Immature natural killer cell (primary cell): ENCODE measurements around the gene CST4. TPM values are rescaled to one million over a fixed set of nuclear protein-coding genes. Genes with fewer than 3 reads are reported as not detected.
"Not testable (repeated sequence)": the region's sequence is repeated elsewhere in the genome, so short reads cannot be mapped to it uniquely, and the experiment has no call there.

ENCODE experiments used
- DNase-seq, 3 donors: peaks; one replicate each; pipeline ENCODE4 v3.0.0; 2022; ENCODE audit warnings: mixed read lengths in 1 of 3
- H3K27ac Mint-ChIP-seq, 6 donors: one replicate each; pipeline ENCODE4 v1.8.0; 2020; ENCODE audit warnings: mixed read lengths in 6 of 6, mild to moderate bottlenecking in 5 of 6, inconsistent platforms in 4 of 6, moderate library complexity in 3 of 6
- H3K27me3 Mint-ChIP-seq, 3 donors: one replicate each; pipeline ENCODE4 v1.8.0; 2020 to 2021; ENCODE audit warnings: low read depth in 3 of 3, mild to moderate bottlenecking in 3 of 3, mixed read lengths in 3 of 3, moderate library complexity in 3 of 3, inconsistent platforms in 1 of 3
- H3K36me3 Mint-ChIP-seq, 3 donors: one replicate each; pipeline ENCODE4 v1.8.0; 2020; ENCODE audit warnings: mixed read lengths in 3 of 3, inconsistent platforms in 2 of 3, mild to moderate bottlenecking in 2 of 3
- H3K4me1 Mint-ChIP-seq, 2 donors: one replicate each; pipeline ENCODE4 v1.8.0; 2020; ENCODE audit warnings: inconsistent platforms in 2 of 2, mild to moderate bottlenecking in 2 of 2, mixed read lengths in 2 of 2, moderate library complexity in 1 of 2
- H3K4me3 Mint-ChIP-seq, 5 donors: one replicate each; pipeline ENCODE4 v1.8.0; 2020; ENCODE audit warnings: mild to moderate bottlenecking in 5 of 5, mixed read lengths in 5 of 5, inconsistent platforms in 3 of 5, moderate library complexity in 3 of 5
- H3K9me3 Mint-ChIP-seq, 6 donors: one replicate each; pipeline ENCODE4 v1.8.0; 2020; ENCODE audit warnings: mild to moderate bottlenecking in 6 of 6, mixed read lengths in 6 of 6, inconsistent platforms in 4 of 6, moderate library complexity in 3 of 6
- polyA plus RNA-seq, 3 donors: library from polyadenylated mRNA; unstranded; fragments of 300-500 nt; fragmentation: Illumina TruSeq; gene quantifications; one replicate each; pipeline ENCODE4 v1.2.3, GENCODE V29; 2021

CST4 gene
- polyA plus RNA-seq, 3 donors from 2014 or later, result not detected

DNA sequence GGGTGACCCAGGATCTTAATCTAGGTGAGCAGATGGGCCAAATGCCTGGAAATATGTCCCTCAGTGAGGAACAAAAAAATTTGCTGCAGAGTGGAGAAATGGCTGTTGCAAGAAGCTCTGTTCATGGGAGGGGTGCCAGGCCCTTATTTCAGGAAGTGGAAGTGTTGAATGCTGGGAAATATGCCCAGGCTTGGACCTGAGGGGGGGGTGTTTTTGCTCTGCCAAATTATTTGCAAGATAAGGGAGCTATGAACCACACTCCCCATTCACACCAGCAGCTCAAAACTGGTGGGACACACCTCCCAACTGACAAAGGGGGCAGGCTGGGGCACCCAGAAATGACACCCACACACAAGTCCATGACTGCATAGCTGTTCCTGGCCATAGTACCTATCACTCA is 8.7 kb downstream of the CST4 start:
- no peaks in the 10 kb centered on the region for H3K36me3 Mint-ChIP-seq

DNA sequence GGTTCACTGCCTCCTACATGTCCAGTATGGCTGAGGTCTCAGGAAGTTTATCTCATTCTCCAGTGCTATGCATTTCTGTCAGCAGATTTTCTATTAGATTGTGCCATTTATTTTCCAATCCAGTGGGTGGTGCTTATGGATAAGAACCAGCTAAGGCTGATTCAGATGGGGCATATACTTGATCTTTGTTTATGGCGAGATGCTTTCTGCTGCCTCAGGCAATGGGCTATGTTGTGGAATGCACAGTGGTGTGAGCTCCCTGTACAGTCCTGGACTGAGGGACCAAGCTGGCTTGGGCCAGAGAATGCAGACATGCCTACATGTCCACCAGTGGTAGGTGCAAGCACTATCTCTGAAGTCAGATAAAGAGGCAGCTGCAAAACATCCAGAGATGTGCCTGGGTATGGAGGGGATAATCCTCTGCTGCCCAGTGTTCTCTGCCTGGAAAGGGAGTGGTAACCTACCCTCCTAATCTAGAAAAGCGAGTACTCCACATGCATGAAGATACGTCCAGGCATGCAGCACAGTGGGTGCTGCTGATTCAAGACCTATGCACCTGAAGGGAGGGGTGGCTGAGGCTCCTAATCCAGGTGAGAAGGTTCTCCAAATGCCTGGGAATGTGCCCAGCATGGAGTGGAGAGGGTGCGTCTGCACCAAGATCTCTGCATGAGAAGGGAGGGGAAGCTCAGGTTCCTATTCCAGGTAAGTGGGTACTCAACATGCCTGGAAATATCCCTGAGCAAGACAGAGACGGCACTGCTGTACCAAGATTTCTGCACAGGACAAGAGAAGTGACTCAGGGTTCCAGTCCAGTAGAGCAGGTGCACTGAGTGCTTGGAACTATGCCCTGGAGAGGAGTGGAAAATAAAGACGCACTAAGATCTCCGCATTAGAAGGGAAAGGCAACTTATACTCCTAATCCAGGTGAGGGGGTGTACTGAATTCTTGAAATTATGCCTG is 9.4 kb downstream of the CST4 start:
- peak overlapping the region in 1 of 6 donors; percentile 10 for H3K27ac Mint-ChIP-seq
- no peaks in the 10 kb centered on the region for H3K9me3 Mint-ChIP-seq
- no peaks in the 10 kb centered on the region for H3K4me1 Mint-ChIP-seq
- peaks cover 0 to 18% (median 10%) of the 10 kb centered on the region in 3 donors for H3K27me3 Mint-ChIP-seq
- H3K36me3 Mint-ChIP-seq, result no peaks in the 10 kb centered on the region
- no peak overlapping the region for H3K4me3 Mint-ChIP-seq
- DNase-seq, result no peak

More for the DNA sequence above, 8.7 kb downstream of the CST4 start:
- Mint-ChIP-seq H3K27me3 (peaks cover 0 to 18% (median 8%) of the 10 kb centered on the region in 3 donors), H3K9me3 (no peaks in the 10 kb centered on the region), H3K27ac (no peak overlapping the region), H3K4me3 (no peak overlapping the region), H3K4me1 (no peaks in the 10 kb centered on the region)
- no peak for DNase-seq

DNA sequence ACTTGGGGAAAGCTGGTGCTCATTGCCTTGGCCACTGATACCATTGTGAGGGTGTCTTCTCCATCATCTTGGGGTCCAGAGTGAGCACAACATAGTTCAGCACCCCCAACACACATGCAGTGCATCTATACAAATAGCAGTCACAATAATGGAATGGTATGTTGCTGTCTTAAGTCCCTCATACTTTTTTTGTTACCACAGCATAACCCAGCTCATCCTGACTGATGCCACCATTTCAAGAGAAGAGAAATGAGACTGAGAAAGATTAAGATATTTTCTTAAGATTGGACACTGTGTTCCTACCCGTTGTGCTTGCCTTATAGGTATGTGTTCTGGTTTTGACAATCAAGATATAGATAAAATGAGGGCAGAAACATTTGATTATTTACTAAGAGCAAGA is 15.6 kb downstream of the CST4 start:
- no peak overlapping the region for H3K4me3 Mint-ChIP-seq
- peaks cover 0 to 8% (median 7%) of the 10 kb centered on the region in 3 donors for H3K27me3 Mint-ChIP-seq
- peaks cover 0 to 3% (median 0%) of the 10 kb centered on the region in 3 donors for H3K36me3 Mint-ChIP-seq
- H3K4me1 Mint-ChIP-seq, result no peaks in the 10 kb centered on the region
- no peaks in the 10 kb centered on the region for H3K9me3 Mint-ChIP-seq
- H3K27ac Mint-ChIP-seq, result no peak overlapping the region
- no peak for DNase-seq

DNA sequence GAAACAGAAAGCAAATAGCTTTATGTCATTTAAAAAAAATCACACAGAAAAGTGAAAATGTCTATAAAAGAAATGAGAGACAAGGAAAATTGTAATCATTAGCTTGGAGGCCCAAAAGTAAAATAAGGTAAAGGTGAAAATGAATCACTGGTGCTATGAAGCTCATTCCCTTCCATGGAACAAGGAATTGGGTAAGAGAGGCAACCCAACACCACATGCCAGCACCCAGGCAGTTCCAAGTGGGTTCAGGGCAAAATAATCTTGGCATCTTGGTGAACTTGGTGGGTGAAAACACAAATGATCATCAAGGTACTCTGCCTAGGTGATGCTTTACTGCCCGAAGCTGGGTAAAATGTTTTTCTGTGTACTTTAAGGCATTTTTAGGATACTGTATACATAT is 16.7 kb downstream of the CST4 start:
- Mint-ChIP-seq H3K4me3 (no peak overlapping the region), H3K36me3 (peaks cover 0 to 3% (median 0%) of the 10 kb centered on the region in 3 donors), H3K9me3 (no peaks in the 10 kb centered on the region), H3K27me3 (peaks cover 0 to 8% (median 7%) of the 10 kb centered on the region in 3 donors), H3K27ac (no peak overlapping the region), H3K4me1 (no peaks in the 10 kb centered on the region)
- DNase-seq, result no peak

DNA sequence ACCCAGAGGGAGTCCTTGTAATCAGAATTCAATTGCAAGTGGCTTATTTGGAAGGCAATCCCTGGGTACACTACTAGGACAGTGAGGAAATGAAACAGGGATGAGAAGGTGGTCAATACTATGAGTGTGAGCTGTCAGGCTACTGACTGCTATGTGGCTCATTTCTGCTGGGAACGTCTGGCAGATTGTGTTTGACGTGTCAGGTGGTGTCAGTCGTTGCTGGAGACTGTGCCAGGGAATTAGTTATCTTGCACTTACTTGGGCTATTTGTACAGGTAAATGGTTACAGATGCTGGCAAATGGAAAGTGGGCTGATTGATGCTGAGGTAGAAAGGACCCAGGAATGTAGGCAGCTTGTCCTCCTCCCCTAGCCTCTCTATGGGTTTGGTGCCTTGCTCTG is 17.4 kb downstream of the CST4 start:
- Mint-ChIP-seq H3K36me3 (peaks cover 0 to 3% (median 0%) of the 10 kb centered on the region in 3 donors), H3K27me3 (peaks cover 0 to 8% (median 7%) of the 10 kb centered on the region in 3 donors), H3K4me3 (no peak overlapping the region), H3K4me1 (no peaks in the 10 kb centered on the region), H3K27ac (no peak overlapping the region), H3K9me3 (no peaks in the 10 kb centered on the region)
- DNase-seq, result no peak

DNA sequence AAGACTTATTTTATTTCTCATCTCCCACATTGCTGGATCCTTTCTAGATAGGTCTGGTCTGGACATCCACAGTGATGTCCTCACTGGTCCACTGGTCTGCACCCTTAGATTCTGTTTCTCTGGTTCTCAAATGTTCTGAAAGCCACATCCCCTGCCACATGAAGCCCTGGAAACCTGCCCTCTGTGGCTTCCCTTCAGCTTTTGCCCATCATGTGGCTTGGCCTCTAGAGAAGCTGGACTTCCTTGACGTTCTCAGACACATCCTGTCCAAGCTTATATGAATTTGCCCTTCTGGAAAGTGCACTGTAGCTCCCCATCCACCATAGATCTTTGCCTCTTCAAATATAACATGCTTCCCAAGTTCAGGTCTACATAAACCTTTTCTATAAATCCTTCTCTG is 18.5 kb downstream of the CST4 start:
- no peaks in the 10 kb centered on the region for H3K4me1 Mint-ChIP-seq
- H3K27ac Mint-ChIP-seq, result no peak overlapping the region
- peaks cover 0 to 3% (median 0%) of the 10 kb centered on the region in 3 donors for H3K36me3 Mint-ChIP-seq
- peaks cover 0 to 6% (median 0%) of the 10 kb centered on the region in 3 donors for H3K27me3 Mint-ChIP-seq
- H3K9me3 Mint-ChIP-seq, result no peaks in the 10 kb centered on the region
- peak in 2 of 3 donors; percentile 3 to 5 for DNase-seq
- no peak overlapping the region for H3K4me3 Mint-ChIP-seq

DNA sequence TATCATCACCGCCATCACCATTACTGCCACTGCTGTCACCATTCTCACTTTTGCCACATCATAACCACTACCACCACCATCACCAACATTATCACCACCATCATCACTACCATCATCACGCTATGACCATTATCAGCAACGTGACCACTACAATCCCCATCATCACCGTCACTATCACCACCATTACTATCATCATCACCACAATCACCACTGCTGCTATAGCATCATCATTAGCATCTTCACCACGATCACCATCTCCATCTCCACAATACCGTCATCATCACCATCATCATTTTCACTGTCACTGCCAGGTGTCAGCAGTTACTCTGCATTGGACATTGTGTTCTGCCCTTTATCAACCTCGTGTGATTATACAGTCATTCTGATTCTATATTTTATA is 19.0 kb downstream of the CST4 start:
- H3K9me3 Mint-ChIP-seq, result no peaks in the 10 kb centered on the region
- no peak overlapping the region for H3K4me3 Mint-ChIP-seq
- no peaks in the 10 kb centered on the region for H3K4me1 Mint-ChIP-seq
- H3K36me3 Mint-ChIP-seq, result peaks cover 0 to 3% (median 0%) of the 10 kb centered on the region in 3 donors
- H3K27ac Mint-ChIP-seq, result no peak overlapping the region
- peak; percentile 14 to 47 (median 21) for DNase-seq
- H3K27me3 Mint-ChIP-seq, result peaks cover 0 to 2% (median 0%) of the 10 kb centered on the region in 3 donors

DNA sequence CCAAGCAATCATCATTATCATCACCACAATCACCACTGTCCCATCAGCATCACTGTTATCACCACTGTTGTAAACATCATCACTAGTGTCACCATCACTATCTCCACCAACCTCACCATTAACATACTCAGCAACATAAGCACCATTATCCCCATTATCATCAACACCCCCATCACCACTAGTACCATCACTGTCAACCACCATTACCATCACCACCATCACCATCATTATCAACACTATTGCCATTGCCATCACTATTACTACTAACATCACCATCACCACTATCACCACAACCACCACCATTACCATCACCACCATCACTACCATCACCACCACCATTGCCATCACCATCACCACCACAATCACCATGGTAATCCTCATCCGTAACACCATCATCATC is 19.5 kb downstream of the CST4 start:
- no peak overlapping the region for H3K4me3 Mint-ChIP-seq
- no peak overlapping the region for H3K27ac Mint-ChIP-seq
- DNase-seq, result peak in 1 of 3 donors; percentile 3
- no peaks in the 10 kb centered on the region for H3K4me1 Mint-ChIP-seq
- H3K27me3 Mint-ChIP-seq, result peaks cover 0 to 2% (median 0%) of the 10 kb centered on the region in 3 donors
- H3K36me3 Mint-ChIP-seq, result peaks cover 0 to 3% (median 0%) of the 10 kb centered on the region in 3 donors
- no peaks in the 10 kb centered on the region for H3K9me3 Mint-ChIP-seq

DNA sequence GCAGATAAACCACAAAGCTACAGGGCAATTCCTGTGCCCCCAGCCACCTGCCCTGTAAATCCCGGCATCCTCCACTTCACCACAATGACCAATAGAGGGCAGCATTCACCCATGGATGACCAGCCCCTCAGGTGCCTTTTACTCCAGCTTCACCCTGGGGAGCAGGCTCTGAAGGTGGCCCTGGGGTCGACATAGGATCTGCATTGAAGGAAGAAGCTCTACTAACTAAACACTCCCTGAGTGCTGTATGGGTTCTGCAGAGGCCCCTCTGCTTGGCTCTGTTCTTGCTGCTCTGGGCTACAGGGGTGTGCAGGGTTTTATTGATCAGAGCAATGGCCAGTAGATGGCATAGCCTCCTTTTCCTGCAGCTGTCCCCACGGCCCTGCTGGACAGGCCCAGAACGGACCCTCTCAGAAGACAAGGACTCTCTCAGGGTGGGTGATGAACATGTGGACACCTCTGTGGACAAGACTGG is 20.3 kb downstream of the CST4 start:
- peak; percentile 18 to 42 (median 21) for DNase-seq
- Mint-ChIP-seq H3K4me1 (no peaks in the 10 kb centered on the region), H3K36me3 (peaks cover 0 to 3% (median 0%) of the 10 kb centered on the region in 3 donors), H3K27ac (no peak overlapping the region), H3K27me3 (peaks cover 0 to 2% (median 2%) of the 10 kb centered on the region in 3 donors), H3K4me3 (no peak overlapping the region), H3K9me3 (no peaks in the 10 kb centered on the region)

DNA sequence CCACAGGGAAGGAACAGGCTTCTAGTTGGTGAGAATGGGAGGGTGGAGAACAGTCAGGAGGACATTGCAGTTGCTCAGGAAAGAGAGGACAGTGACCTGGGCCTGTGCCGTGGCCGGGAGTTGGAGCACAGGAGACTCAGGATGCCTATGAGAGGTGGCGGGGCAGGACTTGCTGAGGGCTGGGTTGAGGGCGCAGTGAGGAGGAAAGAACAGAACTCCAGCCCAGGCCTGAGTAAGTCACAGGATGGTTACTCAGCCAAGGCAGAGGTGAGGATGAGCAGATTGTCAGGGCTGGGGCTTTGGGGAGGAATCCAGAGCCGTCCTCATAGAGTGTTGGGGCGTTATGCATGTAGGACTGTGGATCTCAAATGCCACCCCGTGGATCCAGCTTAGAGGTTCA is 21.2 kb downstream of the CST4 start:
- Mint-ChIP-seq H3K27ac (no peak overlapping the region), H3K4me3 (no peak overlapping the region), H3K9me3 (no peaks in the 10 kb centered on the region), H3K36me3 (no peaks in the 10 kb centered on the region), H3K27me3 (peaks cover 0 to 2% (median 2%) of the 10 kb centered on the region in 3 donors), H3K4me1 (no peaks in the 10 kb centered on the region)
- no peak for DNase-seq

DNA sequence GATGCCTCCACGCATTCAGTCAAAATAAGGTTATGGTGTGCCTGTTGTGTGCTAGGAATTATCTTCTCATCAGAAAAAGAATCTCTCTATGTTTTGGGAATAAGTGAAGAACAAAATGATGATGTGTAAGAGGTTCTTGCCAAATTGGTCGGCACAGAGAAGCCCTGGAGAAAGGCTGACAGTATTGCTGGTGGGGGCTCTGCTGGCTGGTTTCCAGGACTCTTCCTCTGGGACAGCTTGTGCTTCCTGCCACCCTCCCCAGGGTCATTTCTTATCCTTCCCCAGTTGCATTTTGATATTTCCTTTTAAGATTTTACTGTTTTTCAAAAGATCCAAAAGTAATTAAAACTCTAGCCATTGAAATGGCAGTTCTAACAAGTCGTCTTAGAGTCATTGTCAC is 22.1 kb downstream of the CST4 start:
- Mint-ChIP-seq H3K36me3 (no peaks in the 10 kb centered on the region), H3K4me1 (no peaks in the 10 kb centered on the region), H3K27me3 (peaks cover 0 to 2% (median 2%) of the 10 kb centered on the region in 3 donors), H3K27ac (no peak overlapping the region), H3K4me3 (no peak overlapping the region), H3K9me3 (no peaks in the 10 kb centered on the region)
- DNase-seq, result no peak

DNA sequence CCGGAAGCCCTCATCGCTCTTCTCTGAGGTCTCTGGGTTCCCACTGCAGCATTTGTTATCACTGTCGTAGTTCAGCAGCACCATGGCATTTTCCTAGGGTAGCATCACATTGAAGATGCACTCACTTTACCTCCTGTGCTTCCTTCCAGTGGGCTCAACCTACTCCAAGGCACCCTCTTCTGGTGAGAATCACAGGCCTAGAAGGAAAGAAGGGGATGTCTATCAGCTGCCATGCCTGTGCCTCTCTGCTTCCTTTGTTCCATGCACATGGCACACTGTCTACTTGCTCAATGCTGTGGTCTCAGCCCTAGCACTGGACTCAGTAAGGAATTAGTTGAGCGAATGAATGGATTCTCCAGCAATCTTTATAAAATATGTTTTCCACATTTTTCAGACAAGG is 22.6 kb downstream of the CST4 start:
- no peak for DNase-seq
- Mint-ChIP-seq H3K4me3 (no peak overlapping the region), H3K27me3 (peaks cover 0 to 2% (median 2%) of the 10 kb centered on the region in 3 donors), H3K4me1 (no peaks in the 10 kb centered on the region), H3K9me3 (no peaks in the 10 kb centered on the region), H3K36me3 (no peaks in the 10 kb centered on the region), H3K27ac (no peak overlapping the region)

DNA sequence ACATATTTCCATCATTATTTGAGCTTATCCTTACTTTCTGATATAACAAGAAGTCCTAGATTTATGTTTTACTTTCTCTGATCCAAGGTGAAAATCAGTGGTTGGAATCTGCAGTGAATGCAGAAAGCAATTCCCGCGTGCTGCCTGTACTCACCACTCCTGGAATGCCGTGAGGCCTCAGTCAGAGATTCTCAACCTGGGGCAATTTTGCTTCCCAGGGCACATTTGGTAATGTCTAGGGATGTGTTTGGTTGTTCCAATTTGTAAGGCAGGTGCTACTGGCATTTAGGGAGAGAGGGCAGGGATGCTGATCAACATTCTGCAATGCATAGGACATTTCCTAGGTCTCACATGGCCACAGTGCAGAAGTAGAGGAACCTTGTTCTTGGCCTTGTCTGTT is 23.9 kb downstream of the CST4 start:
- Mint-ChIP-seq H3K27me3 (peaks cover 0 to 2% (median 2%) of the 10 kb centered on the region in 3 donors), H3K9me3 (no peaks in the 10 kb centered on the region), H3K27ac (no peak overlapping the region), H3K4me3 (no peak overlapping the region), H3K4me1 (no peaks in the 10 kb centered on the region), H3K36me3 (no peaks in the 10 kb centered on the region)
- no peak for DNase-seq

DNA sequence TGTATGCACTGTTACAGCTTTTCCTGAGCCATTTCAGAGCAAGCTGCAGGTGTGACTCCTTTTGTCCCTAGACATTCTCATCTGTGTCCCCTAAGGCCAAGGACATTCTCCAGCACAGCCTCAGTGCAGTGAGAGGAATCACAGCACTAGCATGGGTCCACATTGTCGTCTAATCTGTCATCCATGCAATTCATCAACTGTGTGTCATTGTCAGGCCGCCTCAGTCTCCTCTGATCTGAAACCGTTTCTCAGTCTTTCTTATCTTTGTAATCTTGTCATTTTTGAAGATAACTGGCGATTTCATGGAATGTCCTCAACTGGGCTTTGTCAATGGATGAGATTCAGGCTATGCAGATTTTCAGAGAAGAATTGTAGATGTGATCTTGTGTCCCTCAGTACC is 24.8 kb downstream of the CST4 start:
- not testable (repeated sequence) for H3K27me3 Mint-ChIP-seq, H3K4me3 Mint-ChIP-seq, H3K4me1 Mint-ChIP-seq, H3K36me3 Mint-ChIP-seq, H3K27ac Mint-ChIP-seq, DNase-seq, H3K9me3 Mint-ChIP-seq
